CD4-positive, alpha-beta T cell treated with Interleukin-6 for 4 hours (primary cell): Measurements from ENCODE around the gene NTSR1.

Experiments used
- DNase-seq: peaks from one replicate; pipeline ENCODE4 v3.0.0-alpha.2; 2020; ENCODE audit warnings: mixed read lengths

Gene NTSR1

GRCh38 chr20:62695448-62696414 is 12.9 kb upstream of the NTSR1 start:
- DNase-seq = no peak

- no peak for DNase-seq
Observed at GRCh38 chr20:62696434-62696957, 12.1 kb upstream of the NTSR1 start.

GRCh38 chr20:62696989-62697388 is 11.6 kb upstream of the NTSR1 start:
- no peak for DNase-seq

- DNase-seq = no peak
Observed at GRCh38 chr20:62697468-62697912, 11.1 kb upstream of the NTSR1 start.

GRCh38 chr20:62698231-62698630 is 10.4 kb upstream of the NTSR1 start:
- no peak for DNase-seq

- no peak for DNase-seq
Observed at GRCh38 chr20:62699296-62699695, 9.3 kb upstream of the NTSR1 start.

GRCh38 chr20:62699741-62700140 is 8.9 kb upstream of the NTSR1 start:
- no peak for DNase-seq

GRCh38 chr20:62700261-62700930 is 8.2 kb upstream of the NTSR1 start:
- DNase-seq = no peak

- DNase-seq = no peak
Observed at GRCh38 chr20:62701161-62702012, 7.2 kb upstream of the NTSR1 start.

- DNase-seq = no peak
Observed at GRCh38 chr20:62702013-62702300, 6.7 kb upstream of the NTSR1 start.

GRCh38 chr20:62702895-62703852 is 5.5 kb upstream of the NTSR1 start:
- DNase-seq = peak; percentile 54

GRCh38 chr20:62703853-62704228 is 4.8 kb upstream of the NTSR1 start:
- no peak for DNase-seq

GRCh38 chr20:62704341-62704948 is 4.2 kb upstream of the NTSR1 start:
- no peak for DNase-seq

- no peak for DNase-seq
Observed at GRCh38 chr20:62705627-62706026, 3.0 kb upstream of the NTSR1 start.

GRCh38 chr20:62706344-62706743 is 2.3 kb upstream of the NTSR1 start:
- no peak for DNase-seq

- no peak for DNase-seq
Observed at GRCh38 chr20:62706857-62707256, 1.8 kb upstream of the NTSR1 start.

GRCh38 chr20:62707276-62707920 is 1.2 kb upstream of the NTSR1 start:
- no peak for DNase-seq

GRCh38 chr20:62707921-62708521 is 615 bp upstream of the NTSR1 start:
- peak; percentile 37 for DNase-seq

- no peak for DNase-seq
Observed at GRCh38 chr20:62709537-62709905, 885 bp downstream of the NTSR1 start.

- no peak for DNase-seq
Observed at GRCh38 chr20:62710221-62710885, 1.7 kb downstream of the NTSR1 start.
